Inflammatory macrophage (primary cell): ENCODE data around the gene PRSS50.

Source experiments
- DNase-seq, 2 donors: peaks; one replicate each; pipeline ENCODE4 v3.0.0-alpha.2; 2020 to 2022

Gene PRSS50

GRCh38 chr3:46669191-46669999 is 48.3 kb downstream of the PRSS50 start:
- no peak for DNase-seq

- no peak for DNase-seq
These were observed 49.1 kb downstream of the PRSS50 start for GRCh38 chr3:46668591-46668990.

GRCh38 chr3:46668116-46668515 is 49.6 kb downstream of the PRSS50 start:
- no peak for DNase-seq

GRCh38 chr3:46667657-46668056 is 50.0 kb downstream of the PRSS50 start:
- no peak for DNase-seq

GRCh38 chr3:46667061-46667621 is 50.5 kb downstream of the PRSS50 start:
- no peak for DNase-seq

- DNase-seq: no peak
These were observed 51.2 kb downstream of the PRSS50 start for GRCh38 chr3:46666453-46666845.

- DNase-seq: no peak
These were observed 51.8 kb downstream of the PRSS50 start for GRCh38 chr3:46665763-46666452.

- DNase-seq: no peak
These were observed 52.5 kb downstream of the PRSS50 start for GRCh38 chr3:46664971-46665762.

GRCh38 chr3:46664188-46664970 is 53.3 kb downstream of the PRSS50 start:
- DNase-seq: no peak

- DNase-seq: no peak
These were observed 54.0 kb downstream of the PRSS50 start for GRCh38 chr3:46663591-46664135.

GRCh38 chr3:46662771-46663551 is 54.7 kb downstream of the PRSS50 start:
- no peak for DNase-seq
